Esophagus squamous epithelium (tissue), 5 donors: ENCODE measurements around the gene LRRN1. TPM values are rescaled to one million over a fixed set of nuclear protein-coding genes. Genes with fewer than 3 reads are reported as not detected.

Source experiments
- DNase-seq: peaks from one replicate; lab custom pipeline; 2025; lab: John Stamatoyannopoulos, UW
- H3K27ac ChIP-seq, 4 donors: fragments of 200-600 bp; sonication (generic); one replicate each; pipeline ENCODE4 v1.5.1; 2016 to 2019; ENCODE audit warnings: mild to moderate bottlenecking in 1 of 4
- H3K27me3 ChIP-seq, 4 donors: fragments of 200-600 bp; sonication (generic); 1 replicate in 3 of 4; 2 replicates in 1 of 4; pipeline versions ENCODE4 v1.5.1 to v1.6.0; 2017 to 2021; ENCODE audit warnings: antibody characterized with exemption in 1 of 4
- H3K36me3 ChIP-seq, 3 donors: fragments of 200-600 bp; sonication (generic); one replicate each; pipeline ENCODE4 v1.5.1; 2016 to 2019
- H3K4me1 ChIP-seq, 3 donors: fragments of 200-600 bp; sonication (generic); one replicate each; pipeline ENCODE4 v1.5.1; 2017 to 2019
- H3K4me3 ChIP-seq, 4 donors: fragments of 200-600 bp; sonication (generic); 1 replicate in 3 of 4; 2 replicates in 1 of 4; pipeline ENCODE4 v1.5.1; 2016 to 2019; ENCODE audit warnings: mild to moderate bottlenecking in 2 of 4, moderate library complexity in 1 of 4
- H3K9me3 ChIP-seq, 3 donors: fragments of 200-600 bp; sonication (generic); one replicate each; pipeline ENCODE4 v1.5.1; 2016 to 2019
- POLR2A ChIP-seq, 4 donors: fragments of 450-650 bp; IDR thresholded peaks; one replicate each; pipeline ENCODE4 v1.6.1; 2017; ENCODE audit warnings: antibody characterized with exemption in 4 of 4, mild to moderate bottlenecking in 4 of 4, moderate library complexity in 3 of 4
- WGBS, 2 donors: methylation state at CpG; one replicate each; pipeline ENCODE4 v1.1.5; 2018; 5-methylcytosine and 5-hydroxymethylcytosine counted together
- intact Hi-C: fragments of 100-400 bp; cut with DNase I; formaldehyde crosslinking; loops from one replicate; pipeline ENCODE4 v1.15.0; 2022
- total RNA-seq, 4 donors: library from RNA; depleted of rRNA; stranded (reverse); fragments of >200 nt; gene quantifications; one replicate each; pipeline ENCODE4 v1.1.0, GENCODE V29; 2016
- TF ChIP-seq, protein P1 (sequence below), 6 experiments: fragments of 450-650 bp in 4 of 6; fragments of 200-600 bp in 2 of 6; sonication (generic) in 2 of 6; IDR thresholded peaks; one replicate each; pipeline ENCODE4 v1.5.1; 2016 to 2019; ENCODE audit warnings: antibody characterized with exemption in 6 of 6, mild to moderate bottlenecking in 4 of 6, moderate library complexity in 4 of 6
- donor health status: DM: yes; HTN: yes; CAD: no.

Gene LRRN1
- total RNA-seq, 4 donors from 2014 or later, result 0.04 to 0.47 (median 0.19) TPM; not detected in 1

DNA sequence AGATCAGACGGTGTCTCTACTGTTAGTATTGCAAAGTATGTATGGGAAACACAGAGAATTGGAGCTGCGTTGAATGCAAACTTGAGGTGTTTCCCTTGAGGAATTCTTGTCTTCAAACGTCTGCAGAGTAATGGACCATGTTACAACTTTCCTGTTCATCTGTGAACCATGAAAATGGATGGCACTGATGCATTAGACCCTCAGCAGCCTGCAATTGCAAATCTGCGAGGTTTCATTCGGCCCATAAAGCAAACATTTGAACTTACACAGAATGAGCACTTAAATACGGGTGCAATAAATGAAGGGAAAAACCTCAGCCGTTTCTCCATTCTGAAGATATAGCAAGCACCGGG lies 49.7 kb downstream of the LRRN1 start:
- Histone ChIP-seq H3K36me3 (no peaks in the 10 kb centered on the region), H3K4me1 (no peaks in the 10 kb centered on the region), H3K27me3 (no peaks in the 10 kb centered on the region), H3K4me3 (no peak overlapping the region), H3K27ac (no peak overlapping the region), H3K9me3 (no peaks in the 10 kb centered on the region)
- intact Hi-C loops, result no loop called here
- 65 to 77% methylated on average over 8 of the region's 8 CpGs for WGBS, 2 donors
- TF ChIP-seq, protein P1, sequence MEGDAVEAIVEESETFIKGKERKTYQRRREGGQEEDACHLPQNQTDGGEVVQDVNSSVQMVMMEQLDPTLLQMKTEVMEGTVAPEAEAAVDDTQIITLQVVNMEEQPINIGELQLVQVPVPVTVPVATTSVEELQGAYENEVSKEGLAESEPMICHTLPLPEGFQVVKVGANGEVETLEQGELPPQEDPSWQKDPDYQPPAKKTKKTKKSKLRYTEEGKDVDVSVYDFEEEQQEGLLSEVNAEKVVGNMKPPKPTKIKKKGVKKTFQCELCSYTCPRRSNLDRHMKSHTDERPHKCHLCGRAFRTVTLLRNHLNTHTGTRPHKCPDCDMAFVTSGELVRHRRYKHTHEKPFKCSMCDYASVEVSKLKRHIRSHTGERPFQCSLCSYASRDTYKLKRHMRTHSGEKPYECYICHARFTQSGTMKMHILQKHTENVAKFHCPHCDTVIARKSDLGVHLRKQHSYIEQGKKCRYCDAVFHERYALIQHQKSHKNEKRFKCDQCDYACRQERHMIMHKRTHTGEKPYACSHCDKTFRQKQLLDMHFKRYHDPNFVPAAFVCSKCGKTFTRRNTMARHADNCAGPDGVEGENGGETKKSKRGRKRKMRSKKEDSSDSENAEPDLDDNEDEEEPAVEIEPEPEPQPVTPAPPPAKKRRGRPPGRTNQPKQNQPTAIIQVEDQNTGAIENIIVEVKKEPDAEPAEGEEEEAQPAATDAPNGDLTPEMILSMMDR (IDR thresholded peaks at IDR 0.05), result no peak
- TF ChIP-seq POLR2A (IDR thresholded peaks at IDR 0.05), result no peak
- DNase-seq, result no peak

DNA sequence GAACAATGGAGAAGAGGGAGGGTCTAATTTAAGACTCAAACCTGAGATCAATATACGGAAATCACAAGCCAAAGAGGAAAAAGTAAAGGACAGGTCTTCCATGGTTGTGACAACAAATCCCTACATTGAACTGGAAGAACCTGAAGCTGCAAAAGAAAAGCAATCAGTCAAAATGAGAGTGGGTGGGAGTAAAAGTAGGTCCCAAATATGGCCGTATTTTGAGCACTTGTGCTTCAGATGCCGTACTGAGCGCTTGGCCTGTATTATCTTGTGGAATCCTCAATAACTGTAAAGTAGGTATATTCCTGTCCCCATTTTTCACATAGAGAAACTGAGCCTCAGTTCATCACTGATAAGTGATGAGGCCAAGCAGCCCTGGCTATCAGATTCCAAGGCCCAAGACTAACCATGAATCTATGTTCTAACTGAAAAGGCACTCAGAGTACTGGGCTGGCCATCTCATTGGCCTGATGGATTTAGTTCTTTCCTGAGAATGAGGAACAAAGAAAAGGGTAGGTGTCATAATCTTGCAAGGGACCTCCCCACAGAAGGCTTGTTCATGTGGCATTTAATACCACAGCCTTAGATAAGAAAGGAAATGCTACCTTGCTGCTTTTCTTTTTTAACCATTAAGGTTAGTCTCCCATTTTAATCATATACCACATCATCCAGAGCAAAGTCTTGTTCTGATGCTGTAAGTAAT lies 52.5 kb downstream of the LRRN1 start:
- no peak for TF ChIP-seq POLR2A (IDR thresholded peaks at IDR 0.05)
- TF ChIP-seq, protein P1 (IDR thresholded peaks at IDR 0.05), result no peak
- 89 to 92% methylated on average over 4 of the region's 4 CpGs for WGBS, 2 donors
- Histone ChIP-seq H3K9me3 (no peaks in the 10 kb centered on the region), H3K27ac (no peak overlapping the region), H3K4me1 (no peaks in the 10 kb centered on the region), H3K36me3 (no peaks in the 10 kb centered on the region), H3K27me3 (no peaks in the 10 kb centered on the region), H3K4me3 (no peak overlapping the region)
- no peak for DNase-seq
- intact Hi-C loops, result no loop called here

DNA sequence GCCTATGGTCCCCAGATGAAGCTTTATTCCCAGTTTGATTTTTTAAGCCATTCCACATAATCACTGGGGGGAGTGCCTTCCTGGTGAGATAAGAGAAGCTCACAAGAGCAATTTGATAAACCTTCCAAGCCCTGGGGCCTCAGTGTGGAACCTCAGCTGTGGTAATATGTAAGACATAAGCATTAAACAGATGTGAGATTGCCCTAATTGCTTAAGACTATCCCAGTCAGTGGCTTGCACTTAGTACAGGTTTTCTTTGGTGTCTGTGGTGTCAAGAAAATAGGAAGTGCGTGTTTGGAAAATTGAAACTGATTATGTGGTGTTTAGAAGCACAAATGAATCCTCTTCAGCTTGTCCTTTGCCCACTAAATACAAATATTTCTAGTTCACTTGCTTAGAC lies 54.3 kb downstream of the LRRN1 start:
- no peaks in the 10 kb centered on the region for H3K27me3 ChIP-seq
- H3K27ac ChIP-seq, result no peak overlapping the region
- intact Hi-C loops, result no loop called here
- no peaks in the 10 kb centered on the region for H3K36me3 ChIP-seq
- no peak overlapping the region for H3K4me3 ChIP-seq
- TF ChIP-seq POLR2A (IDR thresholded peaks at IDR 0.05), result no peak
- TF ChIP-seq, protein P1 (IDR thresholded peaks at IDR 0.05), result no peak
- 89 to 100% methylated on average over 1 of the region's 1 CpG for WGBS, 2 donors
- H3K9me3 ChIP-seq, result no peaks in the 10 kb centered on the region
- DNase-seq, result no peak
- H3K4me1 ChIP-seq, result no peaks in the 10 kb centered on the region

GRCh38 chr3:3855056-3855455 lies 55.8 kb downstream of the LRRN1 start:
- no peaks in the 10 kb centered on the region for H3K9me3 ChIP-seq
- intact Hi-C loops, result no loop called here
- H3K4me3 ChIP-seq, result no peak overlapping the region
- no peak for DNase-seq
- no peaks in the 10 kb centered on the region for H3K4me1 ChIP-seq
- no peaks in the 10 kb centered on the region for H3K36me3 ChIP-seq
- H3K27me3 ChIP-seq, result no peaks in the 10 kb centered on the region
- no peak overlapping the region for H3K27ac ChIP-seq
- TF ChIP-seq, protein P1 (IDR thresholded peaks at IDR 0.05), result no peak
- no peak for TF ChIP-seq POLR2A (IDR thresholded peaks at IDR 0.05)

- WGBS, 2 donors, result 62 to 74% methylated on average over 2 of the region's 2 CpGs
- Histone ChIP-seq H3K27ac (no peak overlapping the region), H3K27me3 (no peaks in the 10 kb centered on the region), H3K4me3 (no peak overlapping the region), H3K4me1 (no peaks in the 10 kb centered on the region), H3K9me3 (no peaks in the 10 kb centered on the region), H3K36me3 (no peaks in the 10 kb centered on the region)
- intact Hi-C loops, result no loop called here
- TF ChIP-seq, protein P1 (IDR thresholded peaks at IDR 0.05), result no peak
- TF ChIP-seq POLR2A (IDR thresholded peaks at IDR 0.05), result no peak
- DNase-seq, result no peak
Measured at GRCh38 chr3:3860235-3860634, 61.0 kb downstream of the LRRN1 start.
